Fibroblast of the aortic adventitia (primary cell): Measurements from ENCODE around the gene BCL2A1. TPM values are rescaled to one million over a fixed set of nuclear protein-coding genes. Genes with fewer than 3 reads are reported as not detected.
A peak's percentile ranks its signal among the peaks of the same experiment; 100 is the strongest.
"Not testable (repeated sequence)": the region's sequence is repeated elsewhere in the genome, so short reads cannot be mapped to it uniquely, and the experiment has no call there.

Experiments
- DNase-seq: peaks from one replicate; pipeline ENCODE4 v3.0.0-alpha.2; 2010; ENCODE audit warnings: low read depth
- H3K4me3 ChIP-seq: 2 replicates; pipeline ENCODE4 v1.5.1; 2011; ENCODE audit warnings: low read depth, mild to moderate bottlenecking, control low read depth, low read length, moderate library complexity
- total RNA-seq: library from RNA; depleted of rRNA; stranded (reverse); fragments of >200 nt; gene quantifications from 2 replicates; pipeline ENCODE4 v1.2.3, GENCODE V29; 2012; ENCODE audit warnings: low replicate concordance
- TF ChIP-seq, protein P1 (sequence below): IDR thresholded peaks from 2 replicates; pipeline ENCODE4 v1.5.1; 2011; ENCODE audit warnings: mild to moderate bottlenecking, low read length, control low read depth, inconsistent platforms; ENCODE audit not compliant: insufficient read depth

Gene BCL2A1
- total RNA-seq, result 0.81 TPM in 1 of 2 replicates, not detected in the other

DNA sequence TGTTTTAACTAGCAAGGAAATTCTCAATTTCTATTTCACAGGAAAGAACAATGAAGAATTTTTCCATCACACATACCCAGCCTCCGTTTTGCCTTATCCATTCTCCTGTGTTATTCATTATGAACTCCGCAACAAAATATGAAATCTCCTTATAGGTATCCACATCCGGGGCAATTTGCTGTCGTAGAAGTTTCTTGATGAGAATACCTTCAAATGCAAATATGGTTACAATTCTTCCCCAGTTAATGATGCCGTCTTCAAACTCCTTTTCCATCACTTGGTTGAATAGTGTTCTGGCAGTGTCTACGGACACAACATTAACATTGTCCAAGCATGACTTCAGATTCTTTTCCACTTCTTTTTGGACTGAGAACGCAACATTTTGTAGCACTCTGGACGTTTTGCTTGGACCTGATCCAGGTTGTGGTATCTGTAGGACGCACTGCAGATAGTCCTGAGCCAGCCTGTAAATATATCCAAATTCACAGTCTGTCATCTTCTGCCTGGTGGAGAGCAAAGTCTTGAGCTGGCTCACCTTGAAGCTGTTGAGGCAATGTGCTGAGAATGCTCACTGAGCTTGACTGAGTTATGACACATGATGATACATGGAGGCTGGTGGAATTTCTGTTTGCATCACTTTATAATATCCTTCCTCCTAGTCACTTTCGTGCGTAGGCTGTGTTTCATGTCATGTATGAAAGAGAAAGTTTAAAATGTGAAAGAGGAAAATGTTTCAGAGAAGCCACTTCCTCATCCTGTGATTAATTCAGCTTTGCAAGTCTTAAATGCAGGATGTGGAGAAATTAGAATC lies at the start of gene BCL2A1:
Gene BCL2A1 (minus strand): TSS at position 573 of the 811 bp plus-strand sequence. CDS start 77 bp downstream, at position 496.
- peak within 1 kb of the TSS; percentile 41 for H3K4me3 ChIP-seq
- TF ChIP-seq, protein P1, sequence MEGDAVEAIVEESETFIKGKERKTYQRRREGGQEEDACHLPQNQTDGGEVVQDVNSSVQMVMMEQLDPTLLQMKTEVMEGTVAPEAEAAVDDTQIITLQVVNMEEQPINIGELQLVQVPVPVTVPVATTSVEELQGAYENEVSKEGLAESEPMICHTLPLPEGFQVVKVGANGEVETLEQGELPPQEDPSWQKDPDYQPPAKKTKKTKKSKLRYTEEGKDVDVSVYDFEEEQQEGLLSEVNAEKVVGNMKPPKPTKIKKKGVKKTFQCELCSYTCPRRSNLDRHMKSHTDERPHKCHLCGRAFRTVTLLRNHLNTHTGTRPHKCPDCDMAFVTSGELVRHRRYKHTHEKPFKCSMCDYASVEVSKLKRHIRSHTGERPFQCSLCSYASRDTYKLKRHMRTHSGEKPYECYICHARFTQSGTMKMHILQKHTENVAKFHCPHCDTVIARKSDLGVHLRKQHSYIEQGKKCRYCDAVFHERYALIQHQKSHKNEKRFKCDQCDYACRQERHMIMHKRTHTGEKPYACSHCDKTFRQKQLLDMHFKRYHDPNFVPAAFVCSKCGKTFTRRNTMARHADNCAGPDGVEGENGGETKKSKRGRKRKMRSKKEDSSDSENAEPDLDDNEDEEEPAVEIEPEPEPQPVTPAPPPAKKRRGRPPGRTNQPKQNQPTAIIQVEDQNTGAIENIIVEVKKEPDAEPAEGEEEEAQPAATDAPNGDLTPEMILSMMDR, result no peak
- peak; percentile 88 for DNase-seq

DNA sequence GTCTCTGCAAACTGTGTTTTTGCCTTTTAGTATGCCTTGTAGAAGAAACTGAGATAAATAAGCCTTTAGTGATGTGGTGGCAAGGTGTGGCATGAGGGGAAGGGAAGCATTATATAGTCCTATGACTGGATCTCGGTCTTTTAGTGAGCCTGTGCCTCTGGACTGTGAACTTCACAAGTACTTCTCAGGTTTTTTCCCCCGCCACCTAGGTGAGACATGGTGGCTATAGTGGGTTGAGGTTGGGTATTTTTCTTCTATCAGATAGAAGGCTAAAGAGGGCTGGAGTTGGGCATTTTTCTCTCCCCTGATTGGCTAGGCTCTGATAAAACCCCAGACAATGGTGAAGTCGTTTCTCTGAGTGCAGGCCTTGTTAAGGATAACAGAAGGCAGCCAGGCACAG lies 49.7 kb upstream of the BCL2A1 start:
- H3K4me3 ChIP-seq, result no peak overlapping the region
- no peak for DNase-seq

DNA sequence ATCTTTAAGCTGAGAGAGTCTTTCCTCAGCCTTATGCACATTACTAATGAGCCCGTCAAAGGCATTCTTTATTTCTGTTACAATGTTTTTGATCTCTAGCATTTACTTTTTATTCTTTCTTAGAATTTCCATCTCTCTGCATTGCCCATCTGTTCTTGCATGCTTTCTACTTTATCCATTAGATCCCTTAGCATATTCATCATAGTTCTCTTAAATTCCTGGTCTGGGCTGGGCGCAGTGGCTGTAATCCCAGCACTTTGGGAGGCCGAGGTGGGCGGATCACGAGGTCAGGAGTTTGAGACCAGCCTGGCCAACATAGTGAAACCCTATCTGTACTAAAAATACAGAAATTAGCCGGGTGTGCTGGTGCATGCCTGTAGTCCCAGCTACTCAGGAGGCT lies 49.2 kb upstream of the BCL2A1 start:
- not testable (repeated sequence) for DNase-seq, H3K4me3 ChIP-seq

More for the DNA sequence above, 49.7 kb upstream of the BCL2A1 start:
- TF ChIP-seq, protein P1, result no peak

DNA sequence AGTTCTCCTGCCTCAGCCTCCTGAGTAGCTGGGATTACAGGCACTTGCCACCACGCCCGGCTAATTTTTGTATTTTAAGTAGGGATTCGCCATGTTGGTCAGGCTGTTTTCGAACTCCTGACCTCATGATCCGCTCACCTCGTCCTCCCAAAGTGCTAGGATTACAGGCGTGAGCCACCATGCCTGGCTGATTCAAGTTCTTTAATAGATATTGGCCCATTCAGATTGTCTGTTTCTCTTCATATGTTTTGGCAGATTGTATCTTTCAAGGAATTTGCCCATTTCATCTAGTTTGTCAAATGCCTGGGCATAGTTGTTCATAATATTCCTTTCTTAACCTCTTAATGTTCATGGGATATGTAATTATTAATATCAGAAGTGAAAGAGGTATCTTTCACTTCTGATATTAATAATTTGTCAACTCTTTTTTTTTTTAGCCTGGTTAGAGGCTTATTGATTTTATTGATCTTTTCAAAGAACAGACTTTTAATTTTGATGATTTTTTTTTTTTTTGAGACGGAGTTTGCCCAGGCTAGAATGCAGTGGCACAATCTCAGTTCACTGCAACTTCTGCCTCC lies 48.3 kb upstream of the BCL2A1 start:
- H3K4me3 ChIP-seq, result no peak overlapping the region
- DNase-seq, result no peak
- TF ChIP-seq, protein P1, result no peak

DNA sequence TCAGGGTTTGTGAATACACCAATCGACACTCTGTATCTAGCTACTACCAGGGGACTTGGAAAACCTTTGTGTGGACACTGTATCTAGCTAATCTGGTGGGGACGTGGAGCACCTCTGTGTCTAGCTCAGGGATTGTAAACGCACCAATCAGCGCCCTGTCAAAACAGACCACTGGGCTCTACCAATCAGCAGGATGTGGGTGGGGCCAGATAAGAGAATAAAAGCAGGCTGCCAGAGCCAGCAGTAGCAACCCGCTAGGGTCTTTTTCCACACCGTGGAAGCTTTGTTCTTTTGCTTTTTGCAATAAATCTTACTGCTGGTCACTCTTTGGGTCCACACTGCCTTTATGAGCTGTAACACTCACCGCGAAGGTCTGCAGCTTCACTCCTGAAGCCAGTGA lies 46.1 kb upstream of the BCL2A1 start:
- not testable (repeated sequence) for DNase-seq

DNA sequence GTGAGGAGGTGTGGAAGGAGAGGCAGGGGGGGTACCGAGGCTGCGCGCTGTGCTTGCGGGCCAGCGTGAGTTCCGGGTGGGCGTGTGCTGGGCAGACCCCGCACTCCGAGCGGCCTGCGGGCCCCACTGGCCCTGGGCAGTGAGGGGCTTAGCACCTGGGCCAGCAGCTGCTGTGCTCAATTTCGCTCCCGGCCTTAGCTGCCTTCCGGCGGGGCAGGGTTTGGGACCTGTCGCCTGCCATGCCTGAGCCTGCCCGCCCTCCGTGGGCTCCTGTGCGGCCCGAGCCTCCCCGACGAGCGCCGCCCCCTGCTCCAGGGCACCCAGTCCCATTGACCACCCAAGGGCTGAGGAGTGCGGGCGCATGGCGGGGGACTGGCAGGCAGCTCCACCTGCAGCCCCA lies 45.5 kb upstream of the BCL2A1 start:
- not testable (repeated sequence) for DNase-seq

More for the DNA sequence above, 46.1 kb upstream of the BCL2A1 start:
- H3K4me3 ChIP-seq, result not testable (repeated sequence)

DNA sequence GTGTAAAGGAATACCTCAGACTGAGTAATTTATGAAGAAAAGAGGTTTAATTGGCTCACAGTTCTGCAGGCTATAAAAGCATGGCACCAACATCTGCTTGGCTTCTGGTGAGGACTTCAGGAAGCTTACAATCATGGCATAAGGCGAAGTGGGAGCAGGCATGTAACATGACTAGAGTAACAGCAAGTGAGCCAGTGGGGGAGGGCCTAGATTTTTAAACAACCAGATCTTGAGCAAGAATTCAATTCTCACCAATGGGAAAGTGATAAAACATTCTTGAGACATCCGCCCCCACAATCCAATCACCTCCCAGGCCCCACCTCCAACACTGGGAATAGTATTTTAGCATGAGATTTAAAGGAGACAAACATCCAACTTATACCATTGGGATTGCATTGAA lies 44.2 kb upstream of the BCL2A1 start:
- DNase-seq, result no peak
- no peak overlapping the region for H3K4me3 ChIP-seq
- TF ChIP-seq, protein P1, result no peak

More for the DNA sequence above, 45.5 kb upstream of the BCL2A1 start:
- H3K4me3 ChIP-seq, result not testable (repeated sequence)

DNA sequence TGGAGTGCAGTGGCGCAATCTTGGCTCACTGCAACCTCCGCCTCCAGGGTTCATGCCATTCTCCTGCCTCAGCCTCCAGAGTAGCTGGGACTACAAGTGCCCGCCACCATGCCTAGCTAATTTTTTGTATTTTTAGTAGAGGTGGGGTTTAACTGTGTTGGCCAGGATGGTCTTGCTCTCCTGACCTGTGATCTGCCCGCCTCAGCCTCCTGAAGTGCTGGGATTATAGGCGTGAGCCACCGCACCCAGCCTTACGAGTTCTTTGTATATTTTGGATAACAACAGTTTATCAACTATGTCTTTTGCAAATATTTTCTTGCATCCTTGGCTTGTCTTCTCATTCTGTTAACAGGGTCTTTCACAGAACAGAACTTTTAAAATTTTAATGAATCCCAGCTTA lies 43.2 kb upstream of the BCL2A1 start:
- H3K4me3 ChIP-seq, DNase-seq: not testable (repeated sequence)
